HK-2 (cell line): ENCODE data around the gene METTL16.

Experiments used
- DNase-seq: peaks from one replicate; pipeline ENCODE4 v3.0.0-alpha.2; 2018; ENCODE audit not compliant: unreplicated experiment

METTL16 gene

GRCh38 chr17:2414446-2415064, 97.1 kb downstream of the METTL16 start:
- DNase-seq, result no peak

- DNase-seq, result peak; percentile 13
These were observed 99.1 kb downstream of the METTL16 start for GRCh38 chr17:2412561-2413021.

GRCh38 chr17:2410951-2411350, 100.7 kb downstream of the METTL16 start:
- no peak for DNase-seq

DNA sequence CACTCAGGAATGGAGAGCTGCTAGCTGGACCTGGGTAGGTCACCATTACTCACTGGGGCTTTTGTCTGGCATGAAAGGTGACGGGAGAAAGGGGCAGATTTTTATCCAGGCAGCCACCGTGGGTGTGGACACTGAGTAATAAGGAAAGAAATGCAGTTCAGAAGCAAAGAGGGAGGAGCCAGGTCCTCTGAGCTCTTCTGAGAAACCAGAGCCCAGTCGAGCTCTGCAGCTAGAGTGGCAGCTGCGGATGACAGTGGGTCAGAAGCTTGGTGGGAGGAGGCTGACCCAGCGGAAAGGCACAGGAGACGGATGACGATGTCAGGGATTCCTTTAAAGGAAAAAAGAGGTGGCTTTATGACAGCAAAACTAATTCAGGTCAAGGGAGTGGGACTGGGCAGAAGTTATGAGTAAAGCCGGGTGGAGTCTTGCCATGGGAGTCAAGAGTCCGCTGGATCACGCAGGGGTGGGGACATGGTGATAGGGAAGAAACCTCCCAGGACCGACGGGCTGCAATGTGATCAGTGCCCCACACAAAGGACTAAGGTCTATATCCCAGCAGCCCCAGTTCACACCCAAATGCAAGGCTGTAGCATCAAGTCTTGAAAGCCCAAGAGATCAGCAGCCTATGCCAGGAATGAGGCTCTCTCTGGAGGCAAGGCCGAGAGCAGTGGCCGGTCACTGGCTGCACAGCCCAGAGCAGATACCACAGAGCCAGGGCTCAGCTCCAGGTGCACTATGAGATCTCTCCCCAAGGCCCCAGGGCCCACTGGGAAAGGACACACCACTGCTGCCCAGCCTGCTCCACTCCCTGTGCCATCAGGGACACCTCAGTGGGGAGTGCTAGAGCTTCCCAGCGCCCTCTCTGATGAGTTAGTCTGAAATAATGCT, 104.5 kb downstream of the METTL16 start:
- peak; percentile 90 for DNase-seq

GRCh38 chr17:2406271-2406902, 105.3 kb downstream of the METTL16 start:
- DNase-seq, result no peak

DNA sequence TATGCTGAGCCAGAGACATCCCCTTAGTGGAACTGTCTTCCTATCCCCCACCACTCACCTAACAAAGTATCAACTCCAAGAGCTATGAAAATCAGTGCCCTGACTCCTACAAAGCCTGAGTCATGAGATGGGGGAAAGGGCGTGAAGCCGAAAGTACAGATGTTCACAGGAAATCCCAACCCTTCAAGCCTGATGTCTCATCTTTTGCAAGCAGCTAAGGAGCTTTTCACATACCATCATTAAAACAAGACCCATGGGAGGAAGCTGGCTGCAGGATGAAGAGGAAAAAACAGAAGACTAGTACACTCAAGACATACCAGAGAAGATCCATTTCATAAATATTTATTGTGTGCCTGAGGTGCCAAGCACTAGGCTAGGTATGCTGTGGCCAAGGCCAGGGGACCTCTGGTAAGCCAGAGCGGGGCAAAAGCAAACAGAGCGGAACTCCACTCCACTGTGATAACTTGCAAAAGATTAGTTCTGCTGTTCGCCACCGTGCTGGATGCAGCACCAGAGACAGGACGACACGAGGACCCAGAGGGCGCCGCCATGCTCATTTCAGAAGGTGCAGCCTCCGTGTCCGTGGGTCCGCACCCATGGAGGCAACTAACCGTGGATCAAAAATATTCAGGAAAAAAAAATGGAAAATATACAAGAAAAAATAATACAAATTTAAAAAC, 106.3 kb downstream of the METTL16 start:
- no peak for DNase-seq

DNA sequence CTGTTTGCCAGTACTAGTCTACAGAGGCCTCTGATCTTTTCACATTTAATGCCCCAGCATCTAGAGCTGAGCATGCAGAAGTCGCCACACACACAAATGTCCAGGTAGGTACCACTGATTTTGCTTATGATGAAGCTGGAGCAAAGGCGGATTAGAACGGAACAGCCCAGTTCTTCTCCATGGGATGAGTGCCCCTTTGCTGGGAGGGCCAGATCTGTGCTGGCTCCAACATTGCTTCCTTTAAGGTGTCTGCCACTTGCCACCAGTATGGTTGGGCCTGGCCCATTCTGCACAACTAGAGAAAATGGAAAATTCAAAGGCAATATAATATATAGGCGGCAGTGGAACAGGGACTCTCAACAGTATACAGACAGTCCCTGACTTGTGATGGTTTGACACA, 108.6 kb downstream of the METTL16 start:
- no peak for DNase-seq

DNA sequence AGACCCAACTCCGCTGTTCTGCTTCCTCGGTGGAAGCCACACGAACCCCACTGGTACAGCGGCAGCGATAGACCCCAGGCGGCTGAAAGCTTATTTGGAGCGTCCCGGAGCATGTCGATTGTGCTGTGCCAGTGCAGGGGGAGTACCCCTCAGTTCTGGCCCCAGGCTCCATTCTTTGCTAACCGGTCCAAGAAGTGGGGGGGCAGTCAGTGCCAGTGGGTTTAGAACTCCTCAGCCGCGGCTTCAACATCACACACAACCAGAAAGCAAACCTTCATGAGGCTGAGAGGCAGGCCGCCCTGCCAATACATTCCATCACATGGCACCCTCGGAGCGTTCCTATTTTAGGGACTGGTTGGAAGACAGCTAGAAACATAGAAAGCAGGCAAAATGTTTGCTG, 109.1 kb downstream of the METTL16 start:
- no peak for DNase-seq

GRCh38 chr17:2401426-2402221, 110.1 kb downstream of the METTL16 start:
- DNase-seq, result peak; percentile 99

DNA sequence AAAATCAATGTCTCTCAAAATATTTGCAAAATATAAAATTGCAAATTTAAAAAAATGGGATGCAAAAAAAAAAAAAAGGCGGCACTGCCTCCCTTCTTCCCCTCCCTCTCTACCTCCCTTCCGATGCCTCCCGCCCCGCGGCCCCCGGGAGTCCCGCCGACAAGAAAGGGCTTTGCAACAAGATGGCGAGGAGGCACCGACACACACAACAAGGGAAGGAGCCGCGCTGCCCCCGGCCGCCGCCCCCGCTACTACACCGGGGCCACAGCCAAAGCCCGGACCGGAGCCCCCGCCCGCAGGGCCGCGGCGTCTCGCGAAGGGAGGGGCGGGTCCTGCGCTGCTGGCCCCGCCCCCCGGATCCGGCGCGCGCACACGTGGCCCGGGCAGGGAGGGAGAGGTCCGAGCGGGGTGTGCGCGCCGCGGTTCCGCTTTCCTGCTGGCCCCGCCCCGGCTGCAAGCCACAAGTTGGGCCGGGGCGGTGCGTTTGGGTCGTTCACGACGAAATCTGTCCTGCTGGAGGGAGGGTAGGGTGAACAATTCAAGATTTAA, 110.7 kb downstream of the METTL16 start, which contains the start of gene MNT:
TSS of gene MNT (minus strand) at position 184 of the 549 bp plus-strand sequence. CDS start 348 bp downstream, outside the sequence.
- peak; percentile 91 for DNase-seq

- DNase-seq, result peak; percentile 63
These were observed 111.2 kb downstream of the METTL16 start for GRCh38 chr17:2400474-2400866.

GRCh38 chr17:2399572-2400473, 111.9 kb downstream of the METTL16 start:
- peak; percentile 95 for DNase-seq

DNA sequence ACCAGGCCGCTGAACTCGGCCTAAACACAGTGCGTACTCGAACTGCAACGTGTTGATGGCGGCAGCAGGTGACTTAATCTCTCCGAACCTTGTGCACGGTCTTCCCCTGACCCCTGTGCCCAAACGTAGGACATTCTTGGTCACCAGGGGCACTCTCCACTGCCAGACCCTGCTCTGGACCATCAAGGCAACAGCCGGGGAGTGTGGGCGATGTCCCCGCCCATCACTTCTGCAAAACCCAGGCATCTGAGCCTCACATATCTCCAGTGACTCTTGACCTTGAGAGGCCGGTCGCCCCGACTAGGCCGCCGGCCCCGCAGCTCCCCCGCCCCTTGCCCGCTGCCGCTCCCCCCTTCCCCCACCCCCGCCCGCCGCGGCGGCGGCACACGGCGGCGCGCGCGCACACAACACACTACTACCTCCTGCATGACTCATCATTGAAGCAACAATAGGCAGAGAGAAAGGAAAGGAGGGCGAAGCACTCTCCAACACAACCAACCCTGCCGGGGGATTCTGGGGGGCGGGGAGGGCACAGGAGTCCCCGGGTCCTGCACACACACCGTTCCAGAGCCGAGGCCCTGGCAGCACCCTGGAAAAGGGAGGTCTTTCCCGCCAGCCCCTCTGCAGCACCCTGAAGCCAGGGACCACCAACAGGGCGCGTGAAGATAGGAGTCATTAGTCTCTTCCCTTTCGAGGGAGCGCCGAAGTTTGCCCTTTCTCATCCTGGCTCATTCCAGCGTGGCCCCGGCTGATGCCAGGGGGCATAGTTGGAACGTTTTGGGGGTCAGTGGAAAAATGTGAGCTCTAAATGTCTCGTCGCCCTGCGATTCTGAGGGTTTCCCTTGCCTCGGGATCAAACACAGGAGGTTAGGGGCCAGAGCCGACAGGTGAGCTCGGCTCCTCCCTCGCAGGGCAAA, 112.8 kb downstream of the METTL16 start:
- DNase-seq, result peak; percentile 64

DNA sequence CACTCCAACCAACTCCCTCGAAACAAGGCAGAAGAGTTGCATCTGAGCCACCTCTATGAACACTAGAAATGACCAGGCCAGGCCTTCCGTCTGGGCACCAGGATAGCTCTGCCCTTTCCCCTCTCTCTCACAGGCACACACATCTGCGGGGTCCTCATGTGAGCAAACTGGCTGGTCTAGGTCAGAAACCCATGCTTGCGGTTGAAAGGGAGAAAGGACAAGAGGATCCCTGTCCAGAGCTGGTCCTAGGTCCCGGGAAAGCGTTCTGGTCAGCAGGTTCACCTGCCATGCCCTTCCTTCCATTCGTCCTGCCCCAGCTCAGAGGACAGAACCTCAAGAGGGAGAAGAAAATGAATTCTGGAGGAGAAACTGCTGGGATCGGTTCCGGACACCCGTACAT, 113.5 kb downstream of the METTL16 start:
- DNase-seq, result no peak

DNA sequence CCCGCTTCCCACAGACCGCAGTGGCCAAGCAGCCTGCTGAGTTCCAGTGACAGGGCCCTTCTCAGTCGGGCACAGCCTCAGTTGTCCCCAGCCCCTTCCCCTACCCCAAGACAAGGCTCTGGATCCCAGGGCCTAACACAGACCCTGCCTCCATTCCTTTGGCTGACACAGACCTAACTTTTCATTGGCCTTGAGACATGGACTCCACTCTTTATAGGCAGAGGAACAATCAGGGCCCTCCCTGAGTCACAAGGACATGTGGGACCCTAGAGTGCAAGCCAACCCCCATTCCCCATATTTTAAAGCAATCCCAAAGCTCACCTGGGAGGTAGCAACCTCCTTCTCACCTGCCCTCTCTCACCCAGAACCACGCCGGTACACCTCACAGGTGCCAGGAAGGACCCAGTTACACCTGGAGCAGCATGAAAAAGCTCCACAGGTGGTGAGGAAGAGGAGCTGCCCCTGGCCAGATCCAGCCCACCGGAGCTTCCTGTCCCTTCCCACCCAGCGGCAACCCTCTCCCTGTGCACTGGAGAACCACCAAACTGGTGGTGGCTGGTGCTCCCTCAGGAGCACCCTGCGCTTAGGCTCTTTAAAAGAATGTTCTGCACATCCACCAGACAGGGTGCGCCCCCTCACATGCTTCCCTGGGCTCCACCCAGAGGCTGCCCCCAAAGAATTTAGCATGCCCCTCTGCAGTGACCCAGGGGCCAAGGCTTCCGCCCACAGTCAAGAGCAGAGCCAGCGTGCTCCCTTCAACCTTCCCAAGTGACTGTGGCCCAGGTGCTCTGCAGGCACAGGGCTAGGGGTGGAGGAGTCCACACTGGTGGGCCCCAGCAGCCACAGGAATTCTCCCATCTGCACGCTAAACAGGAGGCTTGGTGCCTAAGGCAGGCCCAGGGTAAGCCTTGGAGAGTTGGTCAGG, 114.2 kb downstream of the METTL16 start:
- no peak for DNase-seq

- DNase-seq, result peak; percentile 96
These were observed 115.0 kb downstream of the METTL16 start for GRCh38 chr17:2396568-2397246.

GRCh38 chr17:2396192-2396567, 115.5 kb downstream of the METTL16 start:
- DNase-seq, result no peak
